Fibroblast of lung (primary cell): ENCODE data around the gene PHGDH. TPM values are rescaled to one million over a fixed set of nuclear protein-coding genes. Genes with fewer than 3 reads are reported as not detected.

Experiments
- DNase-seq, 2 donors: peaks; one replicate each; pipeline versions ENCODE4 v3.0.0 to v3.0.0-alpha.2; 2010; ENCODE audit warnings: low read depth in 2 of 2
- H2AFZ ChIP-seq: 2 replicates; pipeline ENCODE4 v1.5.1; 2012; ENCODE audit warnings: low read length, control low read depth, inconsistent platforms
- H3K27ac ChIP-seq: 2 replicates; pipeline ENCODE4 v1.5.1; 2011; ENCODE audit warnings: low read length, control low read depth; ENCODE audit not compliant: insufficient read depth
- H3K27me3 ChIP-seq: 2 replicates; pipeline ENCODE4 v1.5.1; 2011; ENCODE audit warnings: mild to moderate bottlenecking, low read length; ENCODE audit not compliant: control insufficient read depth, insufficient read depth
- H3K36me3 ChIP-seq: 2 replicates; pipeline ENCODE4 v1.5.1; 2011; ENCODE audit warnings: low read length; ENCODE audit not compliant: control insufficient read depth, insufficient read depth
- H3K4me1 ChIP-seq: 2 replicates; pipeline ENCODE4 v1.5.1; 2011; ENCODE audit warnings: low read length; ENCODE audit not compliant: control insufficient read depth, insufficient read depth; ENCODE audit errors: extremely low read depth
- H3K4me2 ChIP-seq: 2 replicates; pipeline ENCODE4 v1.5.1; 2011; ENCODE audit warnings: low read length, control low read depth; ENCODE audit not compliant: insufficient read depth; ENCODE audit errors: extremely low read depth
- H3K4me3 ChIP-seq, 4 experiments: fragments of 200-600 bp in 1 of 4; sonication (generic) in 1 of 4; replicated peaks in 1 of 4; 2 replicates each; pipeline ENCODE4 v1.5.1; 2011 to 2016; ENCODE audit warnings: low read length in 4 of 4, low read depth in 3 of 4, mild to moderate bottlenecking in 3 of 4, control low read depth in 2 of 4, inconsistent platforms in 1 of 4, mixed read lengths in 1 of 4; ENCODE audit not compliant: insufficient read depth in 1 of 4; ENCODE audit errors: control extremely low read depth in 1 of 4
- H3K79me2 ChIP-seq: 2 replicates; pipeline ENCODE4 v1.5.1; 2012; ENCODE audit warnings: mild to moderate bottlenecking, low read length, inconsistent platforms; ENCODE audit not compliant: control insufficient read depth, insufficient read depth
- H3K9ac ChIP-seq: 2 replicates; pipeline ENCODE4 v1.5.1; 2011; ENCODE audit warnings: mild to moderate bottlenecking, low read length, control low read depth; ENCODE audit not compliant: insufficient read depth
- H3K9me3 ChIP-seq: 2 replicates; pipeline ENCODE4 v1.5.1; 2012; ENCODE audit warnings: low read depth, low read length; ENCODE audit not compliant: control insufficient read depth, insufficient read depth
- H4K20me1 ChIP-seq: 2 replicates; pipeline ENCODE4 v1.5.1; 2011; ENCODE audit warnings: low read length; ENCODE audit not compliant: control insufficient read depth, insufficient read depth; ENCODE audit errors: extremely low read depth
- EZH2 ChIP-seq: IDR thresholded peaks from 2 replicates; pipeline ENCODE4 v1.5.1; 2012; ENCODE audit warnings: low read length, control low read depth, mild to moderate bottlenecking; ENCODE audit errors: missing control alignments
- polyA plus RNA-seq, 2 donors: library from polyadenylated mRNA; depleted of rRNA in 1 of 2; stranded (reverse) in 1 of 2; unstranded in 1 of 2; fragments of >200 nt; gene quantifications; 2 replicates each; pipeline ENCODE4 v1.2.1, GENCODE V29; 2011 to 2012; ENCODE audit warnings: missing spikeins in 1 of 2
- total RNA-seq: library from RNA; depleted of rRNA; stranded (reverse); fragments of >200 nt; gene quantifications from 2 replicates; pipeline ENCODE4 v1.2.1, GENCODE V29; 2014
- TF ChIP-seq, protein P1 (sequence below), 2 donors: IDR thresholded peaks in 1 of 2; conservative IDR thresholded peaks in 1 of 2; 1 replicate in 1 of 2; 2 replicates in 1 of 2; pipeline ENCODE4 v1.5.1; 2011 to 2012; ENCODE audit warnings: low read length in 2 of 2, control low read depth in 1 of 2, inconsistent platforms in 1 of 2, low read depth in 1 of 2, mild to moderate bottlenecking in 1 of 2

The PHGDH gene
- total and polyA plus RNA-seq, 2 donors (not counting 1 experiment from before 2014, with no cell fraction given), result 44.3 to 201 TPM

GRCh38 chr1:119762953-119763352, 51.2 kb downstream of the PHGDH start:
- H3K27ac ChIP-seq, result no peak overlapping the region
- H4K20me1 ChIP-seq, result no peaks in the 10 kb centered on the region
- no peaks in the 10 kb centered on the region for H3K4me1 ChIP-seq
- no peaks in the 10 kb centered on the region for H3K36me3 ChIP-seq
- peaks cover 23% of the 10 kb centered on the region for H3K27me3 ChIP-seq
- no peaks in the 10 kb centered on the region for H3K9me3 ChIP-seq
- no peak overlapping the region for H2AFZ ChIP-seq
- H3K79me2 ChIP-seq, result no peaks in the 10 kb centered on the region
- H3K4me2 ChIP-seq, result no peak overlapping the region
- no peak overlapping the region for H3K9ac ChIP-seq
- DNase-seq, result no peak
- no peak for TF ChIP-seq EZH2
- TF ChIP-seq, protein P1, sequence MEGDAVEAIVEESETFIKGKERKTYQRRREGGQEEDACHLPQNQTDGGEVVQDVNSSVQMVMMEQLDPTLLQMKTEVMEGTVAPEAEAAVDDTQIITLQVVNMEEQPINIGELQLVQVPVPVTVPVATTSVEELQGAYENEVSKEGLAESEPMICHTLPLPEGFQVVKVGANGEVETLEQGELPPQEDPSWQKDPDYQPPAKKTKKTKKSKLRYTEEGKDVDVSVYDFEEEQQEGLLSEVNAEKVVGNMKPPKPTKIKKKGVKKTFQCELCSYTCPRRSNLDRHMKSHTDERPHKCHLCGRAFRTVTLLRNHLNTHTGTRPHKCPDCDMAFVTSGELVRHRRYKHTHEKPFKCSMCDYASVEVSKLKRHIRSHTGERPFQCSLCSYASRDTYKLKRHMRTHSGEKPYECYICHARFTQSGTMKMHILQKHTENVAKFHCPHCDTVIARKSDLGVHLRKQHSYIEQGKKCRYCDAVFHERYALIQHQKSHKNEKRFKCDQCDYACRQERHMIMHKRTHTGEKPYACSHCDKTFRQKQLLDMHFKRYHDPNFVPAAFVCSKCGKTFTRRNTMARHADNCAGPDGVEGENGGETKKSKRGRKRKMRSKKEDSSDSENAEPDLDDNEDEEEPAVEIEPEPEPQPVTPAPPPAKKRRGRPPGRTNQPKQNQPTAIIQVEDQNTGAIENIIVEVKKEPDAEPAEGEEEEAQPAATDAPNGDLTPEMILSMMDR (conservative IDR thresholded peaks at IDR 0.05 in 1 of 2, IDR thresholded peaks at IDR 0.05 in 1 of 2; ENCODE audit: low read depth in 1 of 2, low read length in 2 of 2), result no peak
- H3K4me3 ChIP-seq, result no peak overlapping the region

- TF ChIP-seq EZH2, result no peak
- TF ChIP-seq, protein P1 (conservative IDR thresholded peaks at IDR 0.05 in 1 of 2, IDR thresholded peaks at IDR 0.05 in 1 of 2; ENCODE audit: low read depth in 1 of 2, low read length in 2 of 2), result no peak
- peaks cover 26% of the 10 kb centered on the region for H3K27me3 ChIP-seq
- H4K20me1 ChIP-seq, result no peaks in the 10 kb centered on the region
Observed at GRCh38 chr1:119764220-119764619, 52.5 kb downstream of the PHGDH start.

DNA sequence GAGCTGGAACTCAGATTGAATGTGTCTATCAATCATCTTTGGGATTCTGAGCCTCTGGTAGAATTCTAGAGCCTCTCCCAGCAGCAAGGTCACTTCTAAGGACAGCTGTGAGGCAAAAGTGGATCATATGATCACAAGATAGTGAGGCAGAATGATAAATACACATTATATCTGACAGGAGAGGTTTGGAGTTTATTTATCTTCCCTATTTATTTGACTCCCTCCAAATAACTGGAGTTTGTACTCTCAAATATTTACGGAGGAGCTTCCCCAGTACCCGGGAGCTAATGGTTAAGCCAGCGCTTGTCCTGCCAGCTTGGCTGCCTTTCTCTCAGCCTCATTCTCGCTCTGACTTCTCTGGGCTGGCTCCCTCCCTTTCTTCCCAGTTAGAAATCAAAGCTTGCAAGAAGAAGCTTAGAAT, 54.6 kb downstream of the PHGDH start:
- TF ChIP-seq EZH2, result no peak
- TF ChIP-seq, protein P1 (conservative IDR thresholded peaks at IDR 0.05 in 1 of 2, IDR thresholded peaks at IDR 0.05 in 1 of 2; ENCODE audit: low read depth in 1 of 2, low read length in 2 of 2), result no peak
- Histone ChIP-seq H3K27me3 (peaks cover 31% of the 10 kb centered on the region), H3K36me3 (no peaks in the 10 kb centered on the region), H3K9me3 (no peaks in the 10 kb centered on the region), H3K4me3 (no peak overlapping the region), H3K9ac (no peak overlapping the region), H3K79me2 (no peaks in the 10 kb centered on the region), H3K4me2 (no peak overlapping the region), H3K27ac (no peak overlapping the region), H2AFZ (no peak overlapping the region), H4K20me1 (no peaks in the 10 kb centered on the region), H3K4me1 (no peaks in the 10 kb centered on the region)
- DNase-seq, result no peak

More at GRCh38 chr1:119764220-119764619, 52.5 kb downstream of the PHGDH start:
- Histone ChIP-seq H3K9ac (no peak overlapping the region), H3K4me2 (no peak overlapping the region), H3K36me3 (no peaks in the 10 kb centered on the region), H3K4me1 (no peaks in the 10 kb centered on the region), H2AFZ (no peak overlapping the region), H3K79me2 (no peaks in the 10 kb centered on the region), H3K27ac (no peak overlapping the region), H3K4me3 (no peak overlapping the region), H3K9me3 (no peaks in the 10 kb centered on the region)
- DNase-seq, result no peak
